GM12878 (cell line): ENCODE data around the gene RAB3IL1. TPM values are rescaled to one million over a fixed set of nuclear protein-coding genes. Genes with fewer than 3 reads are reported as not detected.

Experiments used
- ATAC-seq: fragments of 200-7000 bp; cut with Tn5 transposase; 3 replicates; pipeline ENCODE4 v1.9.1; 2020; ENCODE audit warnings: mild to moderate bottlenecking, moderate library complexity
- BruUV-seq: library from RNA; stranded (reverse); fragments of 400-500 nt; replicated peaks from 2 replicates; lab custom pipeline; 2021; lab: Mats Ljungman, UMichigan
- CTCF ChIA-PET: fragments of 300-600 bp; sonication (Branson Sonifier 250); formaldehyde crosslinking; extraction: SDS; loops from one replicate; lab custom pipeline; 2021; ENCODE audit warnings: inconsistent platforms; lab: Yijun Ruan, JAX
- POLR2A ChIA-PET: fragments of 350-600 bp; formaldehyde crosslinking; extraction: SDS; loops from one replicate; lab custom pipeline; 2021; ENCODE audit warnings: inconsistent platforms; lab: Charles Lee
- RAD21 ChIA-PET: fragments of 300-600 bp; sonication (Branson Sonifier 250); formaldehyde crosslinking; loops from one replicate; lab custom pipeline; 2023; ENCODE audit warnings: antibody characterized with exemption; ENCODE audit not compliant: unreplicated experiment; lab: Charles Lee
- SMC1A ChIA-PET: fragments of 300-600 bp; sonication (Branson Sonifier 250); formaldehyde crosslinking; loops from one replicate; lab custom pipeline; 2023; ENCODE audit not compliant: unreplicated experiment, uncharacterized antibody; lab: Charles Lee
- DNase-seq: peaks from one replicate; pipeline ENCODE4 v3.0.0-alpha.2; 2011; ENCODE audit warnings: low read depth, low spot score
- FAIRE-seq: peaks from 3 replicates; lab custom pipeline; 2011; peaks lifted over from hg19 to GRCh38; lab: Jason Lieb, UNC
- H2AFZ ChIP-seq: 2 replicates; pipeline ENCODE4 v1.6.0; 2011; ENCODE audit warnings: low read depth, low read length, control low read depth; ENCODE audit not compliant: control insufficient read depth
- H3K27ac ChIP-seq: 2 replicates; pipeline ENCODE4 v1.5.1; 2011; ENCODE audit warnings: control low read depth; ENCODE audit not compliant: control insufficient read depth, insufficient read depth
- H3K27me3 ChIP-seq, 2 experiments: replicated peaks in 1 of 2; 2 replicates each; pipeline versions ENCODE4 v1.6.0 to v1.6.1; 2011; ENCODE audit warnings: low read length in 1 of 2; ENCODE audit not compliant: control insufficient read depth in 2 of 2, insufficient read depth in 2 of 2
- H3K36me3 ChIP-seq, 2 experiments: 2 replicates each; pipeline ENCODE4 v1.5.1; 2011; ENCODE audit warnings: low read length in 1 of 2; ENCODE audit not compliant: control insufficient read depth in 2 of 2, insufficient read depth in 2 of 2
- H3K4me1 ChIP-seq: 2 replicates; pipeline ENCODE4 v1.6.1; 2011; ENCODE audit warnings: mild to moderate bottlenecking, low read length, moderate library complexity, mixed read lengths; ENCODE audit not compliant: control insufficient read depth, insufficient read depth
- H3K4me2 ChIP-seq: 2 replicates; pipeline ENCODE4 v1.6.0; 2011; ENCODE audit warnings: control low read depth; ENCODE audit not compliant: control insufficient read depth, insufficient read depth
- H3K4me3 ChIP-seq: fragments of 200-600 bp; sonication (generic); 2 replicates; pipeline ENCODE4 v1.5.1; 2016
- H3K79me2 ChIP-seq: 2 replicates; pipeline ENCODE4 v1.6.0; 2011; ENCODE audit warnings: low read length; ENCODE audit not compliant: control insufficient read depth, insufficient read depth
- H3K9ac ChIP-seq: 2 replicates; pipeline ENCODE4 v1.8.0; 2011; ENCODE audit warnings: low read length, control low read depth, mixed read lengths; ENCODE audit not compliant: control insufficient read depth, insufficient read depth
- H3K9me3 ChIP-seq: replicated peaks from 3 replicates; pipeline ENCODE4 v1.5.1; 2011; ENCODE audit warnings: mild to moderate bottlenecking, low read length; ENCODE audit not compliant: control insufficient read depth, insufficient read depth
- H4K20me1 ChIP-seq: 2 replicates; pipeline ENCODE4 v1.6.0; 2011; ENCODE audit not compliant: control insufficient read depth, insufficient read depth
- ASH2L ChIP-seq: fragments of 300-600, 200-600 bp; sonication (generic); IDR thresholded peaks from 2 replicates; pipeline ENCODE4 v1.6.1; 2017; ENCODE audit warnings: low read depth, mild to moderate bottlenecking, borderline replicate concordance
- CHD2 ChIP-seq: IDR thresholded peaks from 2 replicates; pipeline ENCODE4 v1.6.1; 2011; ENCODE audit warnings: low read depth, low read length, improper control_type of control experiment, borderline replicate concordance
- CREB1 ChIP-seq: IDR thresholded peaks from 2 replicates; pipeline ENCODE4 v1.6.1; 2012; ENCODE audit warnings: low read depth, mild to moderate bottlenecking, inconsistent platforms
- GABPA ChIP-seq: IDR thresholded peaks from 2 replicates; pipeline ENCODE4 v1.6.1; 2014; ENCODE audit warnings: antibody characterized with exemption, low read depth, mild to moderate bottlenecking, inconsistent platforms
- HDGF ChIP-seq: fragments of 450-650 bp; IDR thresholded peaks from 2 replicates; pipeline ENCODE4 v1.6.1; 2016; ENCODE audit warnings: antibody characterized with exemption
- PML ChIP-seq: IDR thresholded peaks from 2 replicates; pipeline ENCODE4 v1.6.1; 2012; ENCODE audit warnings: low read length, inconsistent platforms
- SREBF2 ChIP-seq: IDR thresholded peaks from 2 replicates; pipeline ENCODE4 v1.6.1; 2012; ENCODE audit warnings: mild to moderate bottlenecking, low read length
- STAT3 ChIP-seq: IDR thresholded peaks from 2 replicates; pipeline ENCODE4 v1.6.1; 2011; ENCODE audit warnings: low read depth, low read length, improper control_type of control experiment
- TAF1 ChIP-seq: IDR thresholded peaks from 2 replicates; pipeline ENCODE4 v1.6.1; 2011; ENCODE audit warnings: mild to moderate bottlenecking, low read depth, low read length, borderline replicate concordance
- TCF12 ChIP-seq: IDR thresholded peaks from 2 replicates; pipeline ENCODE4 v1.6.1; 2011; ENCODE audit warnings: low read depth, mild to moderate bottlenecking, low read length
- YY1 ChIP-seq: IDR thresholded peaks from 2 replicates; pipeline ENCODE4 v1.6.1; 2011; ENCODE audit warnings: low read depth, mild to moderate bottlenecking, low read length
- ZNF687 ChIP-seq: fragments of 450-650 bp; IDR thresholded peaks from 2 replicates; pipeline ENCODE4 v1.6.1; 2017; ENCODE audit warnings: mild to moderate bottlenecking, moderate library complexity
- WGBS: methylation state at CpG from one replicate; pipeline ENCODE4 v1.1.6; 2016; ENCODE audit warnings: low lambda C conversion rate; ENCODE audit not compliant: insufficient replicate concordance, insufficient coverage; ENCODE audit errors: missing lambda C conversion rate; 5-methylcytosine and 5-hydroxymethylcytosine counted together
- in situ Hi-C: fragments of 300-500 bp; cut with MboI; formaldehyde crosslinking; loops from 9 replicates; pipeline ENCODE4 v1.14.3; 2018; ENCODE audit warnings: mixed read lengths
- intact Hi-C: fragments of 100-400 bp; cut with micrococcal nuclease; formaldehyde crosslinking; loops from one replicate; pipeline ENCODE4 v1.14.2; 2022; ENCODE audit not compliant: unreplicated experiment
- polyA plus RNA-seq, 11 experiments: library from polyadenylated mRNA; depleted of rRNA in 4 of 11; unstranded in 6 of 11; stranded (reverse) in 5 of 11; fragments of >200 nt; fragmentation: Nextera tagmentation in 4 of 11; fragmentation: Illumina TruSeq in 1 of 11; extraction: Ambion mirVana in 4 of 11; extraction: Trizol in 1 of 11; gene quantifications; 1 replicate in 1 of 11; 2 replicates in 10 of 11; pipeline versions ENCODE4 v1.2.1 to v1.2.3, GENCODE V29; 2011 to 2016; ENCODE audit warnings: inconsistent platforms in 2 of 11, missing spikeins in 2 of 11, low read depth in 1 of 11
- total RNA-seq, 4 experiments: library from RNA; depleted of rRNA in 3 of 4; stranded (reverse); fragments of >200 nt in 3 of 4; fragmentation: Illumina TruSeq in 1 of 4; extraction: Trizol in 1 of 4; gene quantifications; 2 replicates each; pipeline versions ENCODE4 v1.2.1 to v1.2.3, GENCODE V29; 2013 to 2021
- TF ChIP-seq, protein P1 (sequence below): IDR thresholded peaks from 2 replicates; pipeline ENCODE4 v1.6.1; 2011; ENCODE audit warnings: low read depth, mild to moderate bottlenecking, low read length, moderate library complexity, borderline replicate concordance; ENCODE audit errors: extremely low read depth

Gene RAB3IL1
- total and polyA plus RNA-seq, 10 of the 15 experiments (the other 5 are each of a cell fraction or from before 2014, with no cell fraction given), result 0.04 TPM; not detected in 9

DNA sequence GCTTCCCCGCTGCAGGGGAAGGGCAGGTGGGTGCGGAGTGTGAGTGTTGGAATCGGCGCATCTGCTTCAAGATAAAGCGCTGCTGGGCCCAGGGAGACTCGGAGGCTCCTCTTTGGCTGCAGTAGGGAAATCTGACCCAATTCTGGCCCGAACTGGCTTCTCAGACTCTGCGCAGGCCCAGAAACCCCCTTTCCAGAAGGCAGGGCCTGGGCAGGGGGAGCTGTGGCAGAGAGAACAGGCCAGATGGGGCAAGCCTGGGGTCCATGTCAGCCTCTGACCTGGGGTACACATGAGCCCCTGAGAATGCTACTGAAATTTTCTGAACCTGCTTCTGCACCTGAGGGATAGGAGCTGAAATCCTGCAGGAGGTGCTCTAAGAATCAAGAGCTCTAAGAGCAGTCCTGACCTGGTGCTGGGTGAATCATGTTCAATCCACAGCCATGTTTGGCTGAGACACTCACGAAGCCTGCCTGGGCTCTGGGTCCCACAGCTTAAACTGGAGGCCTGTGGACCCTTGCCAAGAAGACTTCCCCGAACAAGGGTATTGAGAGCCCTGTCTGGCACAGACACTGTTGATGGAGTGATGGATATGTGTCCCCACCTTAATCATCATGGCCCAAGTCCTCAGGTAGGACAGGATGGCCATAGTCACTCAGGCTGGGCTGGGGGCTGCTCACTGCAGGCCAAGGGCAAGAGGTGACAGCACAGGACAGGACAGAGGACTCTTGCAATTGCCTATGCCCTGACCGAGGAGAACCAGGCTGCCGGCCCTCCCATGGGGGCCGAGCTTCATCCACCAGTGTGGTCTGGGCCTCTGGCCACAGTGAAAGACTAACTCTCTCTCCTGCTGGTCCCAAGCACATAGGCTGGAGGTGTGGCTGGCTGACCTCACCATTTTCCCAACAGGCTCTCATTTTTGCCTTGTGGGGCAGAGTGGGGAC lies 6.9 kb downstream of the RAB3IL1 start:
- Histone ChIP-seq H3K4me2 (no peak overlapping the region), H3K4me3 (no peak overlapping the region), H4K20me1 (no peaks in the 10 kb centered on the region), H3K36me3 (no peaks in the 10 kb centered on the region), H3K9me3 (no peaks in the 10 kb centered on the region), H3K27me3 (no peaks in the 10 kb centered on the region; a peak in 1 of 4 replicates), H3K27ac (no peak overlapping the region), H2AFZ (no peak overlapping the region), H3K4me1 (no peaks in the 10 kb centered on the region), H3K9ac (no peak overlapping the region), H3K79me2 (no peaks in the 10 kb centered on the region)
- WGBS, result 29% methylated on average over 13 of the region's 13 CpGs
- ATAC-seq (no peak), FAIRE-seq (no peak), DNase-seq (no peak)
- ChIA-PET RAD21 (no interaction called here), POLR2A (no interaction called here)
- in situ Hi-C loops (no loop called here), intact Hi-C loops (no loop called here)
- BruUV-seq, result no TSS peak
- no peak for TF ChIP-seq SREBF2
- TF ChIP-seq YY1, result no peak
- no peak for TF ChIP-seq ZNF687
- no peak for TF ChIP-seq PML
- no peak for TF ChIP-seq CHD2
- no peak for TF ChIP-seq STAT3
- TF ChIP-seq HDGF, result no peak
- TF ChIP-seq CREB1, result no peak
- TF ChIP-seq GABPA, result no peak
- TF ChIP-seq, protein P1, sequence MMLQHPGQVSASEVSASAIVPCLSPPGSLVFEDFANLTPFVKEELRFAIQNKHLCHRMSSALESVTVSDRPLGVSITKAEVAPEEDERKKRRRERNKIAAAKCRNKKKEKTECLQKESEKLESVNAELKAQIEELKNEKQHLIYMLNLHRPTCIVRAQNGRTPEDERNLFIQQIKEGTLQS, result no peak
- no peak for TF ChIP-seq TAF1
- no peak for TF ChIP-seq TCF12
- no peak for TF ChIP-seq ASH2L
- TF ChIP-seq, all 136 proteins: peak for 0
- SMC1A ChIA-PET, result interaction anchor here (0.6 kb wide), 1 partner anchor 12 kb away, joined by 3 read pairs; no protein-coding TSS in a partner anchor
- CTCF ChIA-PET, result interaction anchor here (1.1 to 3.7 kb wide), 3 partner anchors 12 to 181 kb away, joined by 3 to 22 read pairs (median 4); no protein-coding TSS in a partner anchor
